GM21381 (cell line): ENCODE measurements around the gene CFAP44.
"Not testable (repeated sequence)": the region's sequence is repeated elsewhere in the genome, so short reads cannot be mapped to it uniquely, and the experiment has no call there.

Experiments
- ATAC-seq: cut with Tn5 transposase; IDR thresholded peaks from one replicate; pipeline ENCODE4 v1.9.1; 2021; ENCODE audit warnings: mild to moderate bottlenecking, moderate library complexity; ENCODE audit not compliant: unreplicated experiment

The CFAP44 gene, protein sequence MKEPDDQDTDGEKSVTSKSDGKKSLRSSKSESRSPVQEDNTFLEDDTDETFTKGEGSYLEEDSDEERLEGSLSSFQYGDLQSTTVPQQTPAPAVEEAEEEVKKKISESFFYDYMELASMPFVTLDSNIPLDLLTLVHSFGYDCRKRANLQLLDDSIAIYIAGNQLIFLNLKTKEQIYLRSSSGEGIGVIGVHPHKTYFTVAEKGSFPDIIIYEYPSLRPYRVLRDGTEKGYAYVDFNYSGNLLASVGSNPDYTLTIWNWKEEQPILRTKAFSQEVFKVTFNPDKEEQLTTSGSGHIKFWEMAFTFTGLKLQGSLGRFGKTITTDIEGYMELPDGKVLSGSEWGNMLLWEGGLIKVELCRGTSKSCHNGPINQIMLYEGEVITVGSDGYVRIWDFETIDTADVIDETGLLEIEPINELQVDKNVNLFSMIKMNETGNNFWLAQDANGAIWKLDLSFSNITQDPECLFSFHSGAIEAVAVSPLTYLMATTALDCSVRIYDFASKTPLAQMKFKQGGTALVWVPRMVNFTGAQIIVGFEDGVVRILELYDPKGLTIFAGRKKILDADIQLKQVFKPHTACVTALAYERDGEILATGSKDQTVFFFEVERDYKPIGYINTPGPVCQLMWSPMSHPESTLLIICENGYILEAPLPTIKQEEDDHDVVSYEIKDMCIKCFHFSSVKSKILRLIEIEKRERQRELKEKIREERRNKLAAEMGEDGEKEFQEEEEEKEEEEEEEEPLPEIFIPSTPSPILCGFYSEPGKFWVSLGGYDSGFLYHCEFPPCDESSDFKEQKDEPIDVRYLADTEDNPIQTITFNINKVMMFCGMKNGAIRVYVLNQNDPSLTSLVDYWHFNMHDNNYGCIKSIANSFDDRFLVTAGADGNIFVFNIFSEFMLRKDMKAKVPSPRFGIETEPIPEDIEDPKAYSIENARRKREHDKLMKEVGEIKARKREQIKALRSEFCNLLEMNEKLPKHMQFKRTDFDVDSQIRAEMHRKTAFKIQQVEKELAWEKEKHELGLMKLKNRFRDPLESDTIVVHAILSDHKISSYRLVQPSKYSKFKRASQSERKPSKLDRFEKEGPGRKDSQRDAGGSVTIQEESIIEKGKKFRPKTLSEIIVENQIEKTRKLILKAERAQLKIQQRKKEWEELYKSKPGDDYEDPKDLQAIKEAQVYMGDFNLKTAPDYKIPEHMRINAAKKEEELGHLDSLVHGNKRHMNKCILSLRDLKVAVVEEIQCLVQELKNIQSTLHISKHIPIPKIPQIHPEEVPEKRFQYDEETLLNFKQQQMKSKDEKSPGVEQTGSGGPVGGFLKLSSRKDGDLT (N-terminal part only)

DNA sequence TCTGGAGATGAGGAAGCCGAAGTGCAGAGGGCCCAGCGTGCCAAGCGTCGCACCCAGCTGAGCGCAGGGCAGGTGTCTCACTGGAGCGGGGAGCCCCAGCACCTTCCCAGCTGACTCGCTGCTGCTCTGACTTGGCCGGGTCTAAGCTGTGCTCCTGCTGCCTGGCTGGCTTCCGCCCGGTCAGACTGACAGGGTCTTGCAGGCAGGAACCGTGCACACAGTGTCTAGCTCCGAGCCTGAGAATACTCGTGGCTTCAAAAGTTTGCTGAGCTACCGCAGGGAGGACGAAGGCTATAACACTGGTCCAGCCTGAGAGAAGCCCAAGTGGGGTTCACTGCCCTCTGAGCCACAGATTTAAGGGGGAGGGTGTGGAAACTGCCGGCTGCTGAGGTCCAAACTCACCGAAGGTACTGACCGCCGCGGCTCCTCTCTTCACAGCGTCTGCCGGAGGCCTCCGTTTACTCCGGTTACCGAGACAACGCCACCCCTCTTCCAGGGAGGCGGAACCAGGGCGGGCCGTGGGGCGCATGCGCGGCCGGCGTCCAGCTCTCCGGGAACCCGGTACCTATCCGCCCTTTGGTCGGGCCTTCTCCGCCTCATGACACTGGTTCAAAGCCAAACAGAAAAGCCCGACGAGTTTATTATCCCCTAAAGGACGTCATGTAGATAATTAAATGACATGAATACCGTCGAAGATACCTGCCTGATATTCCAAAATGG, at the start of gene CFAP44:
TSS of gene CFAP44 (minus strand) at position 443 of the 720 bp plus-strand sequence. CDS start 7,829 bp downstream, outside the sequence.
- no peak for ATAC-seq

DNA sequence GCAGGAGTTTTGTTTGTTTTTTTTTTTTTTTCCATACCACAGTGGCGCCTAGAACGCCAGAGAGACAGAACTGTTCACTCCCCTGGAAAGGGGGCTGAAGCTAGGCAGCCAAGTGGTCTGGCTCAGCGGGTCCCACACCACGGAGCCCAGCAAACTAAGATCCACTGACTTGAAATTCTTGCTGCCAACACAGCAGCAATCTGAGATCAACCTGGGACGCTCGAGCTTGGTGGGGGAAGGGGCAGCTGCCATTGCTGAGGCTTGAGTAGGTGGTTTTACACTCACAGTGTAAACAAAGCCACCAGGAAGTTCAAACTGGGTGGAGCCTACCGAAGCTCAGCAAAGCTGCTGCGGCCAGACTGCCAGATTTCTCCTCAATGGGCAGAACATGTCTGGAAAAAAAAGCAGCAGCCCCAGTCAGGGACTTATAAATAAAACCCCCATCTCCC, 43.9 kb upstream of the CFAP44 start:
- ATAC-seq = no peak

DNA sequence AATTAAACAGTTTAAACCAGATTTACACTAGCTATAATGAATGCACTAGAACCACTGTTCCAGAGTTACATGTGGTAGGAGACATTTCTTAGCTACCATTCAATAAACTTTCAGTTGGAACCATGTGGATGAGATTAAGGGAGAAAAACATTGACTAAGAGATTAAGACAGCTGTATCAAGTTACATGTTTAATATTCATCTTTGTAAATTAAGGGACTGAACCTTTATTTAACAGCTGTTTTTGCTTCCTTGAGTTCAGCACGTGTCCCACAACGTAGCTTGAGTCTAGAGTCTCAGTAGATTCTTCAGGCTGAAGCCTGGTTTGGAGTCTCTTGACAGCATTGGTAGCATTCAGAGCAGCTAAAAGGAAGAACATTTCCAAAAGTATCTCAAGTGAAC, 27.2 kb upstream of the CFAP44 start:
- ATAC-seq = no peak

DNA sequence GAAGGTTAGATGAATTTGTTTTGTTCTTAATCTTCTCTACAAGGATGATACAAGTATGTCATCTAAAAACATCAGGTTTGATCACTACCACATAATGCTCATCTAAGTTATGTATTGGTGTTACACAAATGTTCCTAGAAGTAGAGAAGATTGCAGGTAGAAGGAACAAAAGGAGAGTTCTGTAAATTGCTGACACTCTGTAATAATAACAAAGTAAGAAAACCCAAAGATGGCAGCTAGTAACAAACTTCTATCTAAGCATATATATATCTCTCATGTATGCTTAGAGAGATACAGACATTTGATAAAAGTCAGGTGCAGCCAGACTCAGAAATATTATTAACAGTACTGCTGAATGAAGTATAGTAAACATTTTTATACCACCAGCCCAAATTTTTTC, 20.2 kb upstream of the CFAP44 start:
- no peak for ATAC-seq

DNA sequence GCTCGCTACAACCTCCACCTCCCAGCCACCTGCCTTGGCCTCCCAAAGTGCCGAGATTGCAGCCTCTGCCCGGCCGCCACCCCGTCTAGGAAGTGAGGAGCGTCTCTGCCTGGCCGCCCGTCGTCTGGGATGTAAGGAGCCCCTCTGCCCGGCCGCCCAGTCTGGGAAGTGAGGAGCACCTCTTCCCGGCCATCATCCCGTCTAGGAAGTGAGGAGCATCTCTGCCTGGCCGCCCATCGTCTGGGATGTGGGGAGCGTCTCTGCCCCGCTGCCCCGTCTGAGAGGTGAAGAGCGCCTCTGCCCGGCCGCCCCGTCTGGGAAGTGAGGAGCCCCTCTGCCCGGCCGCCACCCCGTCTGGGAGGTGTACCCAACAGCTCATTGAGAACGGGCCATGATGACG, 17.3 kb upstream of the CFAP44 start:
- ATAC-seq = not testable (repeated sequence)

DNA sequence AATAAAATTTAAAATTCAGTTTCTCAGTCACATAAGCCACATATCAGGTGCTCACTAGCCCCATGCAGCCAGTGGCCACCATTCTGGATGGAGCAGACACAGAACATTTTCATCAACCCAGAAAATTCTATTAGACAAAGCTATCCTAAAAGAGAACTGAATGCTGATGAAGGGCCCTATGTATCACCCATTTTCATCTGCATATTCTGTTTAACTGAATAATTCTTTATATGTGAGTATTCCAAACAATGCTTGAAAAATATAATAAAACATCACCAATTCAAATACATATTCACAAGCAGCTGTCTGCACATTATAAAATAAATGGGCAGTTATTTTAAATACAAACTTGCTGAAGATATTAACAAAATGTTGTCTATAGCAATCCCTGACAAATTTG, 14.2 kb upstream of the CFAP44 start:
- ATAC-seq = no peak

DNA sequence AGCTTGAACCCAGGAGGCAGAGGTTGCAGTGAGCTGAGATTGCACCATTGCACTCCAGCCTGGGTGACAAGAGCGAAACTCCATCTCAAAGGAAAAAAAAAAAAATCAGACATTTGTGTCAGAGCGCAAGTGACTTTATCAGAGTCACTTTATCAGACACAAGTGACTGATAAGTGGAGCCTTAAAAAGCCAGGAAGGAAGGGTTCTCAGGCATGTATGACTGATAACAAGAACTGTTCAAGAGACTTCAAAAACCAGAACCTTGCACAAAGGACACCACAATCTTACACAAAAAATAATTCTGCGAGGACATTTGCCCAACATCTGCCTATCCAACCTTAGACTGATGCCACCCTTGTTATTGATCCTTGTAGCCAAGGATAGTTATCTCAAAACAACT, 13.3 kb upstream of the CFAP44 start:
- ATAC-seq = no peak

DNA sequence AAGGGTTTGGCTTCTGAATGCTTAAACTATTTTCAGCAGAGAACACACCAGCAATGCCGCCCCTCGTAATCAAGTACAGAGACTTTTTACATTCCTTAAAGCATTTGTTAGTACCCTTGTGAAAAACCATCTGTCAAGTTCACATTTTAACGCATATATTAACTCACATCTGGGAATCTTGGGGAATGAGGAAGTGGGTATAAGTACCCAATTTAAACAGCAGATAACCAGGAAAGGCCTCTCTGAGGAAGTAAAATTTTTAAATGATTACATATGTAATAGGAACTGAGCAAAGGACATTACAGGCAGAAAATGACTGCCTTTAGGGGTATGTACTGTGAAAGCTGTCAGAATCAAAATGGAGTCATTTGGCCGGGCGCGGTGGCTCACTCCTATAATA, 12.8 kb upstream of the CFAP44 start:
- no peak for ATAC-seq

DNA sequence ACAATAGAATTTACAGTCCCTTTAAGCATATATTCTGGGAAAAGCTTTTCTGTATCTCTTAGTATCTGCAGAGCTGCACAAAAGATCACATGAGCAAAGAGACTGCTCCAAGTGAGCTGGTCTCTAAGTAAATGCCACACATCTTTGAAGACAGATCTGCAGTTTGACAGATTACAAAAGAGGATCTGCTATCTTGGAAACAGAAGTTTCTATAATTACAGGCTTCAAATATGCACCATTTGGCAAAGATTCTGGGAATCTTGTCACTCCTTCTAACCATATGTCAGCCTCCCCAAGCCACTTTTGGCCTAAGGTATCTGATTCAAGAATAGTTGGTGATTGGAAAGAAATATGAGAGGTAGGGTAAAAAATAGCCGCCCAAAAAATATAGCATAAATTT, 9.6 kb upstream of the CFAP44 start:
- ATAC-seq = no peak

DNA sequence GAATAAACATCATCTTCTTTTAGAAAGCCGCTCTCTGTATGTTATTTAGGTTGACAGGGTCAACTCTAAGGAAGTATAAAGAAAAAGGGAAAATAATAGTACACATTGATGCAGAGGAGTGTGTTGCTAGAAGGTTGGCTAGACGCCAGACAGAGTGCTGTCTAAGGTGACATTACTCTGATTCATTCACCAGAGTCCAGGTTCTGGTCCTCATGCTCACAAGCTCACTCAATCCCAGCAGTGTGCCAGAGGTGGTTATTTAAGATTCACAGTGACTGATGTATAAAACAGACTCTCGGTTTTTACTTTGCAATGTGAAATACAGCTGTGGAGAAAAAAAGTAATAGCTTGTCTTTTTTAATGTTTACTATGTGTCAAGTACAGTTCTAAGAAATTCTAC, 1.7 kb downstream of the CFAP44 start:
- no peak for ATAC-seq

DNA sequence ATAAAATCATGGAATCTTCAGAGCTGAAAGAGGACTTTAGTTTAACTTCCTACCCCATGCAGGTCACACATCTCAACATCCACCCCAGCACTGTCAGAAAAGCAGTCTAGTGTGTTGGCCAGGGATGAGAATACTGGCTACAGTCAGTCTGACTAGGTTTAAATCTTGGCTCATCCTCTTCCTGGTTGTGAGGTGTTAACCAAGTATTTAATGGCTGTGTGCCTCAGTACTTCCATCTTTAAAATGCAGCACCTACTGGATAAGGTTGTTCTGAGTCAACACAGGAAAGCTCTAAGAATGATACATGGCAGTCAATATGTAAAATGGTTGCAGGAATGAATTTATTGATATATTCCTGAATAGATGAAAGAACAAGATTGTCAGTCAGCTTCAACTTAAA, 3.1 kb downstream of the CFAP44 start:
- ATAC-seq = no peak

DNA sequence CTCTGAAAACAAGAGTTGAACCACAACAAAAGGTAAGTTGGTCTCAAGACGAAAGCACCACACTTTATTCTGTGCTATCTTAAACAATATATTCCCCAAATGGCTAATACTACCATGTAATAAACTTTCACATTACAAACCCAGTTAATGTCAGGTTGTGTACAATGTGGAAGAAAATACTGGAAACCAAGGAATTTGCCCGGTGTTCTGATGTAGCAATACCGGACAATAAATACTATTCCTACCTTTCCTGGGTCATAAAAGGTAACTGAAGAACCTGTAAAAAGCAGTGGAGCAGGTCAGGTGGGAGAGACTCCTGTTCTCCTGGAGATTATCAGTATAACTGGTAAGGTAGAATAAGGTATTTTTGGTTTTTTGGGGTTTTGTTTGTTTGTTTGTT, 3.9 kb downstream of the CFAP44 start:
- ATAC-seq = no peak

DNA sequence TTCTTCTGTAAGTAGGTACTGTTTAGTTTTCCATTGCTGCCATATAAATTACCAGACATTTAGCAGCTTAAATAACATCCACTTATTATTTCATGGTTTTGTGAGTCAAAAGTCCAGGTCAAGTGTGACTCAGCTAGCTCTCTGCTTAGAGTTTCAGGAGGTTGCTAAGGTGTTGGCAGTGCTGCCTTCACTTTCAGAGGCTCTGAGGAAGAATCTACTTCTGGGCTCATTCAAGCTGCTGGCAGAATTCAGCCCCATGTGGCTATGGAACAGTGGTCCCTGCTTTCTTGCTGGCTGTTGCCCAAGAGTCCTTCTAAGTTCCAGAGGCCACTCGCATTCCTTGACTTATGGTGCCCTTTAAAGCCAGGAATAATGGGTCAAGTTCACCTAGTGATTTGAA, 4.5 kb downstream of the CFAP44 start:
- ATAC-seq = peak; percentile 65

DNA sequence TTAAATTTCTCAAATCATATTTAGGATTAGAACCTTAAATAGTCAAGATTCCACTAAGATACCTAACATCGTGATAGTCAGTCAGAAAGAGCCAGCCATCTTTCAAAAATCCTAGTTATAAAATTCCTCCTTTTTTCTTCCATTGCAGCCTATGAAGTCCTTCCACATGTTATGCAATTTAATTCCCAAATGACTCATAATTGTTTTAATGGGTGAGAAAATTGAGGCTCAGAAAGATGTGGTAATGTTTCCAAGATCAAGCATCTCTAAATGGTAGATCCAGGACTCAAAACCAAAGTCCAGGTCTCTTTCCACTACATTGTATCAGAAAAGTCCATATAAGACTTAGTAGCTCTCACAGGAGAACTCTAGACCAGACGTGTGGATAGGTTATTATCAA, 9.5 kb downstream of the CFAP44 start:
- ATAC-seq = no peak

DNA sequence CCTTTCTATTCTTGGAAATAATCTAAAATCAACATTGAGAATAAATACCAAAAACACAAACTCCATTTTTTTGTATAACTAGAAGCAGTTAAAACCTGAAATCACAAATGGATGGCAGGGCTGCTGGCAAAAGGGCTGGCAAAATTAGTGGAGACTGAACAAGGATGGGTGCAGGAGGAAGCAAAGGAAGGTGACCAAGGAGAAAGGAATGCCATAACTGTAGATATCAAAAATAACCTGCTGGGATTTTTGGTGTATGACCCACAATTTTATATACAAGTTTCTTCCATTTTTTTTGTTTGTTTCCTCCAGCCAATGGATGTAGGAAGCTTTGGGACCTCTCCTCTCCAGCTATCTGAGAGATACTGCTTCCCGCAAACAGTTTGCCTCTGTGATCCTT, 12.7 kb downstream of the CFAP44 start:
- no peak for ATAC-seq

DNA sequence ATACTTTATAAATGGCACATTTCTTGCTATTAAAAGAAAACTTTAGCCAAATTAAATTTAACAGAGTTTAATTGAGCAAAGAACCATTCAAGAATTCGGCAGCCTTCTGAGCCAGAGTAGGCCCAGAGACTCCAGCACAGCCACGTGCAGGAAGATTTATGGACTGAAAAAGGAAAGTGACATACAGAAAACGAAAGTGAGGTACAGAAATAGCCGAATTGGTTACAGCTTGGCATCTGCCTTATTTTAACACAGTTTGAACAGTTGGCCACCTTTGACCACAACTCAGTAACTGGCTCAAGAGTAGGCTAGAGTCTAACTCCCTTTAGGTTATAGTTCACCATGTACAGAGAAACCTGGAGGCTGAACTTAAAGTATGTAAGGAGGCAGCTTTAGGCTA, 17.6 kb downstream of the CFAP44 start:
- no peak for ATAC-seq

DNA sequence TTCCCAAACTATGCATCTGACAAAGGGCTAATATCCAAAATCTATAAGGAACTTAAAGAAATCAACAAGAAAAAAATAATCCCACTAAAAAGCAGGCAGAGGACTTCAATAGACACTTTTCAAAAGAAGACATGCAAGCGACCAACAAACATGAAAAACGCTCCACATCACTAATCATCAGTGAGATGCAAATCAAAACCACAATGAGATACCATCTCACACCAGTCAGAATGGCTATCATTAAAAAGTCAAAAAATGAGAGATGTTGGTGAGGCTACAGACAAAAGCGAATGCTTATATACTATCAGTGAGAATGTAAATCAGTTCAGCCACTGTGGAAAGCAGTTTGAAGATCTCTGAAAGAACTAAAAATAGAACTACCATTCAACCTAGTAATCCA, 20.2 kb downstream of the CFAP44 start:
- ATAC-seq = no peak

DNA sequence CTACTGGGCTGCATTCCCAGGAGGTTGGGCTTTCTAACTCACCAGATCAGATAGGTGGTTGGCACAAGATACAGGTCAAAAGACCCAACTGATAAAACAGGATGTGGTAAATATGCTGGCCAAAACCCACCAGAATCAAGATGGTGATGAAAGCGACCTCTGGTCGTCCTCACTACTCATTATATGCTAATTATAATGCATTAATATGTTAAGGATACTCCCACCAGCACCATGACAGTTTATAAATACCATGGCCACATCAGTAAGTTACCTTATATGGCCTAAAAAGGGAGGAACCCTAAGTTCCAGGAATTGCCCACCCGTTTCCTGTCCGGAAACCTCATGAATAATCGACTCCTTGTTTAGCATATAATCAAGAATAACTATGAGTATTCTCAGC, 31.6 kb downstream of the CFAP44 start:
- no peak for ATAC-seq

DNA sequence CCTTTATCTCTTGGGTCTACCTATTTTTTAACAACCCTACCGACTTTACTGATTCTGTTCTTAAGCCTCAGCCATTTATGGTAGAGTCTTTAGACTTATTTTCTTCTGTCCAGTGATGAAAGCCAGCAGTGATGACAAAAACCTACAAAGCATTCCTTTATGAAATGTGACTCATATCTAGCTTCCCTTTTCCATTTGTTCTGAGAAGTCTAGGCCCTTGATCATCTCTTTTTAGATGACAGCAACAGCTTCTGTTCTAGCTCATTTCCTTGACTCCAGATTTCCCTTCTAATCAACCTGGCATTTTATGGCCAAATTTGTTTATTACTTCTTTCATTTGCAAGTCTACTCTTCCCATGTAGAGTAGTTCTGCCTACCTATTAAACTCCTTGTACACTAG, 36.1 kb downstream of the CFAP44 start:
- ATAC-seq = no peak

DNA sequence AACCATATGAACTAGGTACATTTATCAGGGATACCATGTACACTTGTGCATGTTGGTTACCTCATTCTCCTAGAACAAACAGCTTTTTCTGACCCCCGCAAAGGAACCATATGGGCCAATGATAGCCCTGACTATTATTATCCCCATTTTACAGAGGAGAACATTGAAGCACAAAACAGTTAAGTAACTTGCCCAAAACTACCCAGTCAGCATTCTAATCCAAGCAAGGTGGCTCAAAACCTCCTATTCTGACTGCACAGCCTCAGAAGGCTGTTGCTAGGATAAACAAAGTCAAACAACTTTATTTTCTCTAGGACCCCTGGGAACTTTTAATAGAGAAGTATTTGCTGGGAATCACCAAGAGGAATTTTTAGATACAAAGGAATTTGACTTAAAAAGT, 36.7 kb downstream of the CFAP44 start:
- ATAC-seq = no peak
